Fibroblast of lung (primary cell): ENCODE measurements around the gene CNKSR3. TPM values are rescaled to one million over a fixed set of nuclear protein-coding genes. Genes with fewer than 3 reads are reported as not detected.

Experiments
- DNase-seq, 2 donors: peaks; one replicate each; pipeline versions ENCODE4 v3.0.0 to v3.0.0-alpha.2; 2010; ENCODE audit warnings: low read depth in 2 of 2
- H2AFZ ChIP-seq: 2 replicates; pipeline ENCODE4 v1.5.1; 2012; ENCODE audit warnings: low read length, control low read depth, inconsistent platforms
- H3K27ac ChIP-seq: 2 replicates; pipeline ENCODE4 v1.5.1; 2011; ENCODE audit warnings: low read length, control low read depth; ENCODE audit not compliant: insufficient read depth
- H3K27me3 ChIP-seq: 2 replicates; pipeline ENCODE4 v1.5.1; 2011; ENCODE audit warnings: mild to moderate bottlenecking, low read length; ENCODE audit not compliant: control insufficient read depth, insufficient read depth
- H3K36me3 ChIP-seq: 2 replicates; pipeline ENCODE4 v1.5.1; 2011; ENCODE audit warnings: low read length; ENCODE audit not compliant: control insufficient read depth, insufficient read depth
- H3K4me1 ChIP-seq: 2 replicates; pipeline ENCODE4 v1.5.1; 2011; ENCODE audit warnings: low read length; ENCODE audit not compliant: control insufficient read depth, insufficient read depth; ENCODE audit errors: extremely low read depth
- H3K4me2 ChIP-seq: 2 replicates; pipeline ENCODE4 v1.5.1; 2011; ENCODE audit warnings: low read length, control low read depth; ENCODE audit not compliant: insufficient read depth; ENCODE audit errors: extremely low read depth
- H3K4me3 ChIP-seq, 4 experiments: fragments of 200-600 bp in 1 of 4; sonication (generic) in 1 of 4; replicated peaks in 1 of 4; 2 replicates each; pipeline ENCODE4 v1.5.1; 2011 to 2016; ENCODE audit warnings: low read length in 4 of 4, low read depth in 3 of 4, mild to moderate bottlenecking in 3 of 4, control low read depth in 2 of 4, inconsistent platforms in 1 of 4, mixed read lengths in 1 of 4; ENCODE audit not compliant: insufficient read depth in 1 of 4; ENCODE audit errors: control extremely low read depth in 1 of 4
- H3K79me2 ChIP-seq: 2 replicates; pipeline ENCODE4 v1.5.1; 2012; ENCODE audit warnings: mild to moderate bottlenecking, low read length, inconsistent platforms; ENCODE audit not compliant: control insufficient read depth, insufficient read depth
- H3K9ac ChIP-seq: 2 replicates; pipeline ENCODE4 v1.5.1; 2011; ENCODE audit warnings: mild to moderate bottlenecking, low read length, control low read depth; ENCODE audit not compliant: insufficient read depth
- H3K9me3 ChIP-seq: 2 replicates; pipeline ENCODE4 v1.5.1; 2012; ENCODE audit warnings: low read depth, low read length; ENCODE audit not compliant: control insufficient read depth, insufficient read depth
- H4K20me1 ChIP-seq: 2 replicates; pipeline ENCODE4 v1.5.1; 2011; ENCODE audit warnings: low read length; ENCODE audit not compliant: control insufficient read depth, insufficient read depth; ENCODE audit errors: extremely low read depth
- CTCF ChIP-seq, 2 donors: IDR thresholded peaks in 1 of 2; conservative IDR thresholded peaks in 1 of 2; 1 replicate in 1 of 2; 2 replicates in 1 of 2; pipeline ENCODE4 v1.5.1; 2011 to 2012; ENCODE audit warnings: low read length in 2 of 2, control low read depth in 1 of 2, inconsistent platforms in 1 of 2, low read depth in 1 of 2, mild to moderate bottlenecking in 1 of 2
- EZH2 ChIP-seq: IDR thresholded peaks from 2 replicates; pipeline ENCODE4 v1.5.1; 2012; ENCODE audit warnings: low read length, control low read depth, mild to moderate bottlenecking; ENCODE audit errors: missing control alignments
- polyA plus RNA-seq, 2 donors: library from polyadenylated mRNA; depleted of rRNA in 1 of 2; stranded (reverse) in 1 of 2; unstranded in 1 of 2; fragments of >200 nt; gene quantifications; 2 replicates each; pipeline ENCODE4 v1.2.1, GENCODE V29; 2011 to 2012; ENCODE audit warnings: missing spikeins in 1 of 2
- total RNA-seq: library from RNA; depleted of rRNA; stranded (reverse); fragments of >200 nt; gene quantifications from 2 replicates; pipeline ENCODE4 v1.2.1, GENCODE V29; 2014

CNKSR3 gene
- total and polyA plus RNA-seq, 2 donors (not counting 1 experiment from before 2014, with no cell fraction given) = 5.5 to 14.0 TPM

GRCh38 chr6:154499855-154500589, 10.5 kb downstream of the CNKSR3 start:
- H3K4me3 ChIP-seq = no peak overlapping the region
- no peaks in the 10 kb centered on the region for H3K27me3 ChIP-seq
- peaks cover 37% of the 10 kb centered on the region for H3K79me2 ChIP-seq
- H3K36me3 ChIP-seq = no peaks in the 10 kb centered on the region
- H3K9me3 ChIP-seq = no peaks in the 10 kb centered on the region
- no peak overlapping the region for H3K27ac ChIP-seq
- DNase-seq = no peak
- H4K20me1 ChIP-seq = no peaks in the 10 kb centered on the region
- no peaks in the 10 kb centered on the region for H3K4me1 ChIP-seq
- no peak overlapping the region for H2AFZ ChIP-seq
- TF ChIP-seq EZH2 (no peak), CTCF (conservative IDR thresholded peaks at IDR 0.05 in 1 of 2, IDR thresholded peaks at IDR 0.05 in 1 of 2; ENCODE audit: low read depth in 1 of 2, low read length in 2 of 2) (no peak)
- H3K4me2 ChIP-seq = no peak overlapping the region
- H3K9ac ChIP-seq = no peak overlapping the region

- Histone ChIP-seq H3K36me3 (no peaks in the 10 kb centered on the region), H3K9me3 (no peaks in the 10 kb centered on the region), H3K27ac (no peak overlapping the region), H3K4me2 (no peak overlapping the region), H3K79me2 (peaks cover 34% of the 10 kb centered on the region), H3K4me1 (no peaks in the 10 kb centered on the region), H2AFZ (no peak overlapping the region), H3K27me3 (no peaks in the 10 kb centered on the region), H3K4me3 (no peak overlapping the region), H3K9ac (no peak overlapping the region), H4K20me1 (no peaks in the 10 kb centered on the region)
- TF ChIP-seq CTCF (conservative IDR thresholded peaks at IDR 0.05 in 1 of 2, IDR thresholded peaks at IDR 0.05 in 1 of 2; ENCODE audit: low read depth in 1 of 2, low read length in 2 of 2) = no peak
- TF ChIP-seq EZH2 = no peak
- peak in 1 of 2 donors; percentile 66 for DNase-seq
Observed at GRCh38 chr6:154498340-154498934, 12.0 kb downstream of the CNKSR3 start.

GRCh38 chr6:154496793-154497517, 13.5 kb downstream of the CNKSR3 start:
- no peak for TF ChIP-seq EZH2
- TF ChIP-seq CTCF (conservative IDR thresholded peaks at IDR 0.05 in 1 of 2, IDR thresholded peaks at IDR 0.05 in 1 of 2; ENCODE audit: low read depth in 1 of 2, low read length in 2 of 2) = no peak
- Histone ChIP-seq H3K79me2 (peaks cover 27% of the 10 kb centered on the region), H3K4me1 (no peaks in the 10 kb centered on the region), H3K4me2 (no peak overlapping the region), H3K9me3 (no peaks in the 10 kb centered on the region), H3K27ac (no peak overlapping the region), H3K36me3 (no peaks in the 10 kb centered on the region), H3K4me3 (no peak overlapping the region), H3K27me3 (no peaks in the 10 kb centered on the region), H2AFZ (no peak overlapping the region), H3K9ac (no peak overlapping the region), H4K20me1 (no peaks in the 10 kb centered on the region)
- no peak for DNase-seq
